ENCODE results near the gene TNNI3. TPM values are rescaled to one million over a fixed set of nuclear protein-coding genes. Genes with fewer than 3 reads are reported as not detected.

TNNI3 gene
- total RNA-seq, 1 experiment from 2014 or later, result 14.6 TPM

- POLR2A ChIA-PET, result interaction anchor here (0.6 kb wide), 1 partner anchor 21 kb away, joined by 4 read pairs; no protein-coding TSS in a partner anchor
Measured at GRCh38 chr19:55193481-55193880, 35.9 kb upstream of the TNNI3 start.

GRCh38 chr19:55189403-55189835, 31.9 kb upstream of the TNNI3 start:
- peak; percentile 93 for DNase-seq (ENCODE audit: low read depth, low spot score)

More at GRCh38 chr19:55193481-55193880, 35.9 kb upstream of the TNNI3 start:
- CTCF ChIA-PET, result interaction anchor here (0.7 kb wide), 1 partner anchor 224 kb away, joined by 3 read pairs; no protein-coding TSS in a partner anchor
- Histone ChIP-seq H3K36me3 (ENCODE audit: control insufficient read depth, insufficient read depth, low read length) (peaks cover 5% of the 10 kb centered on the region; the same call in 1 of the 2 replicates), H3K27me3 (ENCODE audit: control insufficient read depth, insufficient read depth, low read length) (no peaks in the 10 kb centered on the region), H3K9me3 (ENCODE audit: control insufficient read depth, insufficient read depth, low read depth, low read length) (no peaks in the 10 kb centered on the region), H3K27ac (ENCODE audit: low read length) (no peak overlapping the region), H3K4me1 (ENCODE audit: control insufficient read depth, insufficient read depth, low read length) (peaks cover 11% of the 10 kb centered on the region; the same call in 1 of the 2 replicates), H3K4me3 (ENCODE audit: low read depth in 2 of 2, low read length in 2 of 2) (no peak overlapping the region)
- BruUV-seq (replicated peaks), result no TSS peak
- in situ Hi-C loops (cut with HindIII; ENCODE audit: low pct_unique_long_range_greater_than_20kb, low sequenced_read_pairs), result no loop called here
- TF ChIP-seq TCF7L2 (IDR thresholded peaks at IDR 0.05; ENCODE audit: low read depth, low read length), result no peak
- no peak for TF ChIP-seq REST (IDR thresholded peaks at IDR 0.05; ENCODE audit: insufficient read depth in 1 of 2, low read depth in 2 of 2, low read length in 1 of 2)
- TF ChIP-seq CTCF (IDR thresholded peaks at IDR 0.05), result no peak
- no peak for TF ChIP-seq SIN3A (IDR thresholded peaks at IDR 0.05; ENCODE audit: borderline replicate concordance, insufficient read depth, low read depth, low read length)
- no peak for TF ChIP-seq POLR2AphosphoS5 (IDR thresholded peaks at IDR 0.05; ENCODE audit: low read depth, low read length)
- no peak for DNase-seq (ENCODE audit: low read depth, low spot score)
- intact Hi-C loops (cut with micrococcal nuclease; ENCODE audit: unreplicated experiment), result no loop called here
- no peak for ATAC-seq

More at GRCh38 chr19:55189403-55189835, 31.9 kb upstream of the TNNI3 start:
- BruUV-seq (replicated peaks), result no TSS peak
- POLR2A ChIA-PET, result interaction anchor here (1.0 kb wide), 1 partner anchor 15 kb away, joined by 4 read pairs; no protein-coding TSS in a partner anchor
- H3K4me3 ChIP-seq (ENCODE audit: low read depth in 2 of 2, low read length in 2 of 2), result peak overlapping the region; percentile 6 to 17; a peak in 1 of 4 replicates
- ATAC-seq, result peak; percentile 92
- H3K9me3 ChIP-seq (ENCODE audit: control insufficient read depth, insufficient read depth, low read depth, low read length), result no peaks in the 10 kb centered on the region
- no peaks in the 10 kb centered on the region for H3K27me3 ChIP-seq (ENCODE audit: control insufficient read depth, insufficient read depth, low read length)
- TF ChIP-seq POLR2AphosphoS5 (IDR thresholded peaks at IDR 0.05; ENCODE audit: low read depth, low read length) (peak; percentile 82), CTCF (IDR thresholded peaks at IDR 0.05) (no peak), SIN3A (IDR thresholded peaks at IDR 0.05; ENCODE audit: borderline replicate concordance, insufficient read depth, low read depth, low read length) (no peak)
- in situ Hi-C loops (cut with HindIII; ENCODE audit: low pct_unique_long_range_greater_than_20kb, low sequenced_read_pairs), result no loop called here
- CTCF ChIA-PET, result interaction anchor here (0.6 kb wide), 1 partner anchor 15 kb away, joined by 9 read pairs; no protein-coding TSS in a partner anchor
- H3K27ac ChIP-seq (ENCODE audit: low read length), result peak overlapping the region; percentile 78
- intact Hi-C loops (cut with micrococcal nuclease; ENCODE audit: unreplicated experiment), result no loop called here
- H3K4me1 ChIP-seq (ENCODE audit: control insufficient read depth, insufficient read depth, low read length), result peaks cover 12% of the 10 kb centered on the region; the same call in 1 of the 2 replicates
- H3K36me3 ChIP-seq (ENCODE audit: control insufficient read depth, insufficient read depth, low read length), result peaks cover 1% of the 10 kb centered on the region; the same call in 1 of the 2 replicates

All from Panc1 (cell line).